HT-29 (cell line): ENCODE results near the gene BBS12. TPM values are rescaled to one million over a fixed set of nuclear protein-coding genes. Genes with fewer than 3 reads are reported as not detected.

ENCODE experiments used
- DNase-seq: peaks from one replicate; pipeline ENCODE4 v3.0.0-alpha.2; 2015; ENCODE audit warnings: low spot score
- total RNA-seq: library from RNA; depleted of rRNA; stranded (reverse); fragments of >200 nt; shearing (Covaris generic); gene quantifications from 2 replicates; pipeline ENCODE4 v1.2.3, GENCODE V29; 2014; rRNA removed

The BBS12 gene
- total RNA-seq, 1 experiment from 2014 or later = 0.43 TPM

GRCh38 chr4:122793811-122794210 lies 61.3 kb downstream of the BBS12 start:
- DNase-seq = no peak

Other genes with a start within 250 kb of the BBS12 start
- gene IL21, start 111.6 kb upstream of the BBS12 start, total RNA-seq = not detected in 2 replicates
- not detected in 2 replicates for gene FGF2, start 94.1 kb downstream of the BBS12 start, total RNA-seq
- gene NUDT6, start 189.9 kb downstream of the BBS12 start, total RNA-seq = 2.0 and 2.5 TPM in 2 replicates